Spleen (tissue), 11 donors: ENCODE results near the gene TRIM23. TPM values are rescaled to one million over a fixed set of nuclear protein-coding genes. Genes with fewer than 3 reads are reported as not detected.

Source experiments
- DNase-seq: peaks from one replicate; pipeline ENCODE4 v3.0.0-alpha.2; 2020
- H3K27ac ChIP-seq, 8 donors: fragments of 200-600 bp; sonication (generic) in 7 of 8; 1 replicate in 4 of 8; 2 replicates in 4 of 8; pipeline versions ENCODE4 v1.5.0 to v1.8.0; 2016 to 2021; ENCODE audit warnings: inconsistent platforms in 4 of 8, mild to moderate bottlenecking in 4 of 8, moderate library complexity in 1 of 8
- H3K27me3 ChIP-seq, 7 donors: fragments of 200-600 bp; sonication (generic) in 6 of 7; replicated peaks in 1 of 7; 1 replicate in 4 of 7; 2 replicates in 3 of 7; pipeline versions ENCODE4 v1.5.0 to v1.8.0; 2016 to 2021; ENCODE audit warnings: inconsistent platforms in 3 of 7, mild to moderate bottlenecking in 1 of 7
- H3K36me3 ChIP-seq, 6 donors: fragments of 200-600 bp; sonication (generic) in 5 of 6; 1 replicate in 4 of 6; 2 replicates in 2 of 6; pipeline versions ENCODE4 v1.5.0 to v1.8.0; 2016 to 2021; ENCODE audit warnings: inconsistent platforms in 2 of 6
- H3K4me1 ChIP-seq, 6 donors: fragments of 200-600 bp; sonication (generic) in 5 of 6; 1 replicate in 3 of 6; 2 replicates in 3 of 6; pipeline versions ENCODE4 v1.5.0 to v1.8.0; 2016 to 2021; ENCODE audit warnings: inconsistent platforms in 3 of 6
- H3K4me3 ChIP-seq, 8 donors: fragments of 200-600 bp; sonication (generic) in 7 of 8; 1 replicate in 4 of 8; 2 replicates in 4 of 8; pipeline versions ENCODE4 v1.5.0 to v1.8.0; 2016 to 2021; ENCODE audit warnings: inconsistent platforms in 4 of 8, mild to moderate bottlenecking in 4 of 8, moderate library complexity in 2 of 8
- H3K9me3 ChIP-seq, 8 donors: fragments of 200-600 bp; sonication (generic) in 7 of 8; 1 replicate in 4 of 8; 2 replicates in 4 of 8; pipeline versions ENCODE4 v1.5.0 to v1.8.0; 2016 to 2021; ENCODE audit warnings: inconsistent platforms in 4 of 8
- POLR2A ChIP-seq, 3 donors: fragments of 450-650 bp; IDR thresholded peaks; one replicate each; pipeline ENCODE4 v1.5.1; 2017; ENCODE audit warnings: antibody characterized with exemption in 3 of 3, mild to moderate bottlenecking in 1 of 3
- POLR2AphosphoS5 ChIP-seq, 3 donors: sonication (generic); formaldehyde crosslinking; IDR thresholded peaks; one replicate each; pipeline ENCODE4 v1.5.1; 2017; ENCODE audit warnings: antibody characterized with exemption in 3 of 3
- intact Hi-C: fragments of 100-400 bp; cut with DNase I; formaldehyde crosslinking; loops from one replicate; pipeline ENCODE4 v1.15.0; 2023; ENCODE audit warnings: low total_unique reads
- polyA plus RNA-seq, 3 donors: library from polyadenylated mRNA; stranded (reverse); fragments of 200-250 nt; gene quantifications; one replicate each; pipeline ENCODE4 v1.2.1, GENCODE V29; 2013
- small RNA-seq, 4 donors: library from RNA; depleted of rRNA; stranded (forward); fragments of <200 nt; gene quantifications; one replicate each; pipeline ENCODE3, GENCODE V24; 2016
- total RNA-seq, 7 donors: library from RNA; depleted of rRNA in 3 of 7; stranded (reverse); fragments of >200 nt in 3 of 7; fragmentation: NEBNext Ultra II Directional in 4 of 7; extraction: Animal tissue kit (Norgen Biotek cat#: 25700) in 4 of 7; gene quantifications; one replicate each; pipeline versions ENCODE4 v1.1.0 to v1.2.1, GENCODE V29; 2016 to 2021
- TF ChIP-seq, protein P1 (sequence below), 11 experiments: fragments of 200-600 bp in 7 of 11; fragments of 450-650 bp in 4 of 11; sonication (generic) in 4 of 11; IDR thresholded peaks in 8 of 11; conservative IDR thresholded peaks in 3 of 11; 1 replicate in 7 of 11; 2 replicates in 4 of 11; pipeline versions ENCODE4 v1.4.0 to v1.8.0; 2016 to 2021; ENCODE audit warnings: antibody characterized with exemption in 11 of 11, inconsistent platforms in 4 of 11, mild to moderate bottlenecking in 1 of 11
- donor health status: healthy with polysubstance abuse.
- donor health status: DM: no; HTN: no; CAD: no; lungs with moderate emphysema.
- donor health status: DM: no; HTN: no; CAD: no.
- donor health status: Bipolar disorder and iron deficiency.
- donor health status: healthy.
- donor health status: DM: no; HTN: no; CAD: no.
- donor health status: DM: yes; HTN: yes; CAD: no.

TRIM23 gene
- total and polyA plus RNA-seq, 10 donors = 3.3 to 24.2 (median 16.4) TPM

- H3K9me3 ChIP-seq = no peaks in the 10 kb centered on the region
Measured at GRCh38 chr5:65539827-65540226, 84.3 kb downstream of the TRIM23 start.

More at GRCh38 chr5:65539827-65540226, 84.3 kb downstream of the TRIM23 start:
- Histone ChIP-seq H3K36me3 (peaks cover 0 to 26% (median 0%) of the 10 kb centered on the region in 6 donors), H3K27ac (no peak overlapping the region), H3K4me3 (no peak overlapping the region), H3K4me1 (no peaks in the 10 kb centered on the region), H3K27me3 (no peaks in the 10 kb centered on the region)
- TF ChIP-seq POLR2A (IDR thresholded peaks at IDR 0.05) (no peak), POLR2AphosphoS5 (IDR thresholded peaks at IDR 0.05) (no peak)
- TF ChIP-seq, protein P1, sequence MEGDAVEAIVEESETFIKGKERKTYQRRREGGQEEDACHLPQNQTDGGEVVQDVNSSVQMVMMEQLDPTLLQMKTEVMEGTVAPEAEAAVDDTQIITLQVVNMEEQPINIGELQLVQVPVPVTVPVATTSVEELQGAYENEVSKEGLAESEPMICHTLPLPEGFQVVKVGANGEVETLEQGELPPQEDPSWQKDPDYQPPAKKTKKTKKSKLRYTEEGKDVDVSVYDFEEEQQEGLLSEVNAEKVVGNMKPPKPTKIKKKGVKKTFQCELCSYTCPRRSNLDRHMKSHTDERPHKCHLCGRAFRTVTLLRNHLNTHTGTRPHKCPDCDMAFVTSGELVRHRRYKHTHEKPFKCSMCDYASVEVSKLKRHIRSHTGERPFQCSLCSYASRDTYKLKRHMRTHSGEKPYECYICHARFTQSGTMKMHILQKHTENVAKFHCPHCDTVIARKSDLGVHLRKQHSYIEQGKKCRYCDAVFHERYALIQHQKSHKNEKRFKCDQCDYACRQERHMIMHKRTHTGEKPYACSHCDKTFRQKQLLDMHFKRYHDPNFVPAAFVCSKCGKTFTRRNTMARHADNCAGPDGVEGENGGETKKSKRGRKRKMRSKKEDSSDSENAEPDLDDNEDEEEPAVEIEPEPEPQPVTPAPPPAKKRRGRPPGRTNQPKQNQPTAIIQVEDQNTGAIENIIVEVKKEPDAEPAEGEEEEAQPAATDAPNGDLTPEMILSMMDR (IDR thresholded peaks at IDR 0.05 in 8 of 11, conservative IDR thresholded peaks at IDR 0.05 in 3 of 11) = no peak
- no peak for DNase-seq
- intact Hi-C loops = no loop called here

Small RNA genes within 50 kb of the gene (small RNA-seq; reads per million reads assigned to genes)
- 0 reads per million in 4 donors for gene RNU6-540P

Other genes starting within 250 kb of the TRIM23 start
- 10 to 100 TPM in 2 of 7 donors, 1 to 10 TPM in 5; 5.4 to 16.4 (median 8.7) TPM for gene ADAMTS6, start 142.4 kb downstream of the TRIM23 start, total RNA-seq
- 1 to 10 TPM; 1.1 to 2.6 (median 2.4) TPM for gene ADAMTS6, start 142.4 kb downstream of the TRIM23 start, polyA plus RNA-seq
- gene CENPK, start 61.2 kb downstream of the TRIM23 start, total RNA-seq = 10 to 100 TPM in 5 of 7 donors, 1 to 10 TPM in 2; 8.3 to 16.9 (median 10.5) TPM
- gene CENPK, start 61.2 kb downstream of the TRIM23 start, polyA plus RNA-seq = 1 to 10 TPM; 7.6 to 9.0 (median 7.7) TPM
- gene PPWD1, start 61.0 kb downstream of the TRIM23 start, total RNA-seq = 100 to 1,000 TPM in 1 of 7 donors, 10 to 100 TPM in 6; 41.0 to 108 (median 57.1) TPM
- 10 to 100 TPM; 27.6 to 61.8 (median 37.8) TPM for gene PPWD1, start 61.0 kb downstream of the TRIM23 start, polyA plus RNA-seq
- gene SHLD3, start 694 bp upstream of the TRIM23 start, total RNA-seq = 1 to 10 TPM; 2.3 to 5.6 (median 4.3) TPM
- 1 to 10 TPM; 3.3 to 3.8 (median 3.7) TPM for gene SHLD3, start 694 bp upstream of the TRIM23 start, polyA plus RNA-seq
- gene TRAPPC13, start 694 bp upstream of the TRIM23 start, total RNA-seq = 10 to 100 TPM; 17.7 to 35.7 (median 20.4) TPM
- gene TRAPPC13, start 694 bp upstream of the TRIM23 start, polyA plus RNA-seq = 10 to 100 TPM; 14.1 to 19.0 (median 17.9) TPM
- 10 to 100 TPM; 10.3 to 16.3 (median 14.4) TPM for gene SGTB, start 97.8 kb upstream of the TRIM23 start, total RNA-seq
- 1 to 10 TPM; 2.0 to 3.4 (median 2.7) TPM for gene SGTB, start 97.8 kb upstream of the TRIM23 start, polyA plus RNA-seq
- 10 to 100 TPM in 4 of 7 donors, 1 to 10 TPM in 3; 7.4 to 24.8 (median 12.1) TPM for gene NLN, start 97.9 kb upstream of the TRIM23 start, total RNA-seq
- 1 to 10 TPM; 1.3 to 3.6 (median 2.5) TPM for gene NLN, start 97.9 kb upstream of the TRIM23 start, polyA plus RNA-seq